HepG2 (cell line): ENCODE measurements around the gene C5orf34. TPM values are rescaled to one million over a fixed set of nuclear protein-coding genes. Genes with fewer than 3 reads are reported as not detected.

Source experiments
- ARID2 ChIP-seq: sonication (generic); formaldehyde crosslinking; IDR thresholded peaks from 2 replicates; pipeline ENCODE4 v1.8.1; 2022; ENCODE audit warnings: mild to moderate bottlenecking, missing genetic modification reagents, borderline replicate concordance
- HOXA3 ChIP-seq: sonication (generic); formaldehyde crosslinking; IDR thresholded peaks from 2 replicates; pipeline ENCODE4 v1.5.0; 2020; ENCODE audit warnings: missing genetic modification reagents
- MAX ChIP-seq: IDR thresholded peaks from 2 replicates; pipeline ENCODE4 v1.6.1; 2012; ENCODE audit warnings: inconsistent platforms
- NONO ChIP-seq, 2 experiments: fragments of 450-650 bp in 1 of 2; sonication (generic) in 1 of 2; formaldehyde crosslinking in 1 of 2; IDR thresholded peaks in 1 of 2; conservative IDR thresholded peaks in 1 of 2; 2 replicates each; pipeline versions ENCODE4 v1.6.1 to v1.8.0; 2017 to 2022; ENCODE audit warnings: mild to moderate bottlenecking in 1 of 2, missing genetic modification reagents in 1 of 2, moderate library complexity in 1 of 2
- POLR2G ChIP-seq: fragments of 200-400 bp; formaldehyde crosslinking; IDR thresholded peaks from 2 replicates; pipeline ENCODE4 v1.6.1; 2018; ENCODE audit warnings: mild to moderate bottlenecking, low read depth, low read length, moderate library complexity
- REPIN1 ChIP-seq: sonication (generic); formaldehyde crosslinking; IDR thresholded peaks from 2 replicates; pipeline ENCODE4 v1.8.0; 2022; ENCODE audit warnings: missing genetic modification reagents, low read depth, mild to moderate bottlenecking, borderline replicate concordance
- ZNF329 ChIP-seq: sonication (generic); formaldehyde crosslinking; IDR thresholded peaks from 2 replicates; pipeline ENCODE4 v1.9.0; 2021; ENCODE audit warnings: low read depth, mild to moderate bottlenecking, missing genetic modification reagents
- ZNF691 ChIP-seq: sonication (generic); formaldehyde crosslinking; IDR thresholded peaks from 2 replicates; pipeline ENCODE4 v1.4.0; 2020; ENCODE audit warnings: missing genetic modification reagents, low read depth, mild to moderate bottlenecking, borderline replicate concordance
- ZNF773 ChIP-seq: sonication (generic); formaldehyde crosslinking; IDR thresholded peaks from 2 replicates; pipeline ENCODE4 v1.4.0; 2020; ENCODE audit warnings: missing genetic modification reagents, borderline replicate concordance
- polyA plus RNA-seq, 8 experiments: library from polyadenylated mRNA; depleted of rRNA in 3 of 8; stranded (reverse) in 7 of 8; unstranded in 1 of 8; fragments of >200 nt; fragmentation: Illumina TruSeq in 4 of 8; extraction: Trizol in 4 of 8; gene quantifications; 2 replicates each; pipeline versions ENCODE4 v1.2.1 to v1.2.3, GENCODE V29; 2011 to 2016; ENCODE audit warnings: low read depth in 4 of 8, missing spikeins in 1 of 8, mixed read lengths in 1 of 8; ENCODE audit not compliant: insufficient read depth in 1 of 8
- total RNA-seq, 5 experiments: library from RNA; depleted of rRNA; stranded (reverse); fragments of >200 nt; fragmentation: Illumina TruSeq; extraction: Trizol; gene quantifications; 2 replicates each; pipeline ENCODE4 v1.2.3, GENCODE V29; 2016; ENCODE audit warnings: low read depth in 1 of 5
- TF ChIP-seq, protein P1 (sequence below): sonication (generic); formaldehyde crosslinking; IDR thresholded peaks from 2 replicates; pipeline ENCODE4 v1.9.0; 2021; ENCODE audit warnings: missing genetic modification reagents, borderline replicate concordance
- TF ChIP-seq, protein P2 (sequence below), 2 experiments: sonication (generic) in 1 of 2; formaldehyde crosslinking in 1 of 2; IDR thresholded peaks; 2 replicates each; pipeline versions ENCODE4 v1.4.0 to v1.6.1; 2016 to 2020; ENCODE audit warnings: borderline replicate concordance in 1 of 2, low read depth in 1 of 2, mild to moderate bottlenecking in 1 of 2, missing genetic modification reagents in 1 of 2
- TF ChIP-seq, protein P3 (sequence below): sonication (generic); formaldehyde crosslinking; IDR thresholded peaks from 2 replicates; pipeline ENCODE4 v1.8.0; 2022; ENCODE audit warnings: mild to moderate bottlenecking, missing genetic modification reagents, moderate library complexity
- TF ChIP-seq, protein P4 (sequence below): sonication (generic); formaldehyde crosslinking; IDR thresholded peaks from 2 replicates; pipeline ENCODE4 v1.5.1; 2020; ENCODE audit warnings: missing genetic modification reagents, mild to moderate bottlenecking, borderline replicate concordance

C5orf34 gene
- total and polyA plus RNA-seq, 2 of the 13 experiments (the other 11 are each of a cell fraction or from before 2014, with no cell fraction given) = 3.2 to 6.4 TPM

DNA sequence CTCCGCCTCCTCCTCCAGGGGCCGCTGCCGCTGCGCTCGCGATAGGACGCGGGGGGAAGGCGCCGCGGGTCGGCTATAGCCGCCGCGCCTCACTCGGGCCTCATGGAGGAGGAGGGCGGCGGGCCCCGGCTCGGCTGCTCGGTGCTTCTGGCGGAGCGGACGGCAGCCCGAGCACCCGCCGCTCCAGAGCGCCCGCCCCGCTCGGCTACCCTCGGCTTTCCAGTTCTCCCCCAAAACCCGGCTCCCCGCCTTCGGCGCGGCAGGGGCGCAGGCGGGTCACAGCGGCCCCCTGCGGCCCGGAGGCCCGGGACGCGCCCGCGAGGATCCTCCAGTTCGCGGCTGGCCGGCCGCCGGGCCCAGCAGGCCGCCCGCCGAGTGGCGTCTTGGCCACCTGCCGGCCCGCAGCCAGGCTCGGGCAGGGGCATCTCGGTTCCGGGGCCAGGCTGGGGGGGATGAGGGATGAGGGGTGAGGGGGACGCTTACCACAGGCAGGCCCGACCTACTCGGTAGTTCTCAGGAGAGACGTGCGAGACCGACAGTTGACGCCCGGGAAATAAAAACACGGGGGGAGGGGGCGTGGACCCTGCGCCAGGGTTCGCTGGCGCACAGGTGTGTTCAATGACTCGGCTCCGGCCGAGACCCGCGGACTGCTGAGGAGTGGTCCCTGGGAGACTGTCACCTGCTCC, 42.1 kb upstream of the C5orf34 start, which contains the start of gene PAIP1 (continued):
- TF ChIP-seq, protein P1, sequence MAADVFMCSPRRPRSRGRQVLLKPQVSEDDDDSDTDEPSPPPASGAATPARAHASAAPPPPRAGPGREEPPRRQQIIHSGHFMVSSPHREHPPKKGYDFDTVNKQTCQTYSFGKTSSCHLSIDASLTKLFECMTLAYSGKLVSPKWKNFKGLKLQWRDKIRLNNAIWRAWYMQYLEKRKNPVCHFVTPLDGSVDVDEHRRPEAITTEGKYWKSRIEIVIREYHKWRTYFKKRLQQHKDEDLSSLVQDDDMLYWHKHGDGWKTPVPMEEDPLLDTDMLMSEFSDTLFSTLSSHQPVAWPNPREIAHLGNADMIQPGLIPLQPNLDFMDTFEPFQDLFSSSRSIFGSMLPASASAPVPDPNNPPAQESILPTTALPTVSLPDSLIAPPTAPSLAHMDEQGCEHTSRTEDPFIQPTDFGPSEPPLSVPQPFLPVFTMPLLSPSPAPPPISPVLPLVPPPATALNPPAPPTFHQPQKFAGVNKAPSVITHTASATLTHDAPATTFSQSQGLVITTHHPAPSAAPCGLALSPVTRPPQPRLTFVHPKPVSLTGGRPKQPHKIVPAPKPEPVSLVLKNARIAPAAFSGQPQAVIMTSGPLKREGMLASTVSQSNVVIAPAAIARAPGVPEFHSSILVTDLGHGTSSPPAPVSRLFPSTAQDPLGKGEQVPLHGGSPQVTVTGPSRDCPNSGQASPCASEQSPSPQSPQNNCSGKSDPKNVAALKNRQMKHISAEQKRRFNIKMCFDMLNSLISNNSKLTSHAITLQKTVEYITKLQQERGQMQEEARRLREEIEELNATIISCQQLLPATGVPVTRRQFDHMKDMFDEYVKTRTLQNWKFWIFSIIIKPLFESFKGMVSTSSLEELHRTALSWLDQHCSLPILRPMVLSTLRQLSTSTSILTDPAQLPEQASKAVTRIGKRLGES (CRISPR knock-in tag) = peak; percentile 68; the same call in 1 of the 2 replicates
- TF ChIP-seq POLR2G (peak; percentile 78), ZNF329 (CRISPR knock-in tag) (no peak; the same call in 1 of the 2 replicates), REPIN1 (CRISPR knock-in tag) (peak; percentile 59; the same call in 1 of the 2 replicates), ZNF773 (CRISPR knock-in tag) (0 out of 2 replicates have a peak, but pooled peaks have one; percentile 34), MAX (peak; percentile 54), HOXA3 (peak; percentile 63; the same call in 1 of the 2 replicates), NONO (IDR thresholded peaks at IDR 0.05) (no peak), NONO (CRISPR knock-in tag; conservative IDR thresholded peaks at IDR 0.05) (peak; percentile 67), ARID2 (CRISPR knock-in tag) (0 out of 2 replicates have a peak, but pooled peaks have one; percentile 40), ZNF691 (peak; percentile 76)
- TF ChIP-seq, protein P2, sequence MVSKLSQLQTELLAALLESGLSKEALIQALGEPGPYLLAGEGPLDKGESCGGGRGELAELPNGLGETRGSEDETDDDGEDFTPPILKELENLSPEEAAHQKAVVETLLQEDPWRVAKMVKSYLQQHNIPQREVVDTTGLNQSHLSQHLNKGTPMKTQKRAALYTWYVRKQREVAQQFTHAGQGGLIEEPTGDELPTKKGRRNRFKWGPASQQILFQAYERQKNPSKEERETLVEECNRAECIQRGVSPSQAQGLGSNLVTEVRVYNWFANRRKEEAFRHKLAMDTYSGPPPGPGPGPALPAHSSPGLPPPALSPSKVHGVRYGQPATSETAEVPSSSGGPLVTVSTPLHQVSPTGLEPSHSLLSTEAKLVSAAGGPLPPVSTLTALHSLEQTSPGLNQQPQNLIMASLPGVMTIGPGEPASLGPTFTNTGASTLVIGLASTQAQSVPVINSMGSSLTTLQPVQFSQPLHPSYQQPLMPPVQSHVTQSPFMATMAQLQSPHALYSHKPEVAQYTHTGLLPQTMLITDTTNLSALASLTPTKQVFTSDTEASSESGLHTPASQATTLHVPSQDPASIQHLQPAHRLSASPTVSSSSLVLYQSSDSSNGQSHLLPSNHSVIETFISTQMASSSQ (IDR thresholded peaks at IDR 0.05; ENCODE audit: low read depth) = no peak
- TF ChIP-seq, protein P2 (CRISPR knock-in tag; IDR thresholded peaks at IDR 0.05; ENCODE audit: borderline replicate concordance) = peak; percentile 44; the same call in 1 of the 2 replicates
- TF ChIP-seq, protein P3, sequence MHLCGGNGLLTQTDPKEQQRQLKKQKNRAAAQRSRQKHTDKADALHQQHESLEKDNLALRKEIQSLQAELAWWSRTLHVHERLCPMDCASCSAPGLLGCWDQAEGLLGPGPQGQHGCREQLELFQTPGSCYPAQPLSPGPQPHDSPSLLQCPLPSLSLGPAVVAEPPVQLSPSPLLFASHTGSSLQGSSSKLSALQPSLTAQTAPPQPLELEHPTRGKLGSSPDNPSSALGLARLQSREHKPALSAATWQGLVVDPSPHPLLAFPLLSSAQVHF (CRISPR knock-in tag) = 0 out of 2 replicates have a peak, but pooled peaks have one; percentile 57
- TF ChIP-seq, protein P4, sequence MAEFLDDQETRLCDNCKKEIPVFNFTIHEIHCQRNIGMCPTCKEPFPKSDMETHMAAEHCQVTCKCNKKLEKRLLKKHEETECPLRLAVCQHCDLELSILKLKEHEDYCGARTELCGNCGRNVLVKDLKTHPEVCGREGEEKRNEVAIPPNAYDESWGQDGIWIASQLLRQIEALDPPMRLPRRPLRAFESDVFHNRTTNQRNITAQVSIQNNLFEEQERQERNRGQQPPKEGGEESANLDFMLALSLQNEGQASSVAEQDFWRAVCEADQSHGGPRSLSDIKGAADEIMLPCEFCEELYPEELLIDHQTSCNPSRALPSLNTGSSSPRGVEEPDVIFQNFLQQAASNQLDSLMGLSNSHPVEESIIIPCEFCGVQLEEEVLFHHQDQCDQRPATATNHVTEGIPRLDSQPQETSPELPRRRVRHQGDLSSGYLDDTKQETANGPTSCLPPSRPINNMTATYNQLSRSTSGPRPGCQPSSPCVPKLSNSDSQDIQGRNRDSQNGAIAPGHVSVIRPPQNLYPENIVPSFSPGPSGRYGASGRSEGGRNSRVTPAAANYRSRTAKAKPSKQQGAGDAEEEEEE = no peak
